NCI-H1105 treated with DMSO at 0.1 percent for 48 hours (cell line): ENCODE data around the gene CAPN13.
A peak's percentile ranks its signal among the peaks of the same experiment; 100 is the strongest.
"Not testable (repeated sequence)": the region's sequence is repeated elsewhere in the genome, so short reads cannot be mapped to it uniquely, and the experiment has no call there.

Experiments used
- DNase-seq: peaks from one replicate; lab custom pipeline; 2025; lab: John Stamatoyannopoulos, UW

CAPN13 gene

DNA sequence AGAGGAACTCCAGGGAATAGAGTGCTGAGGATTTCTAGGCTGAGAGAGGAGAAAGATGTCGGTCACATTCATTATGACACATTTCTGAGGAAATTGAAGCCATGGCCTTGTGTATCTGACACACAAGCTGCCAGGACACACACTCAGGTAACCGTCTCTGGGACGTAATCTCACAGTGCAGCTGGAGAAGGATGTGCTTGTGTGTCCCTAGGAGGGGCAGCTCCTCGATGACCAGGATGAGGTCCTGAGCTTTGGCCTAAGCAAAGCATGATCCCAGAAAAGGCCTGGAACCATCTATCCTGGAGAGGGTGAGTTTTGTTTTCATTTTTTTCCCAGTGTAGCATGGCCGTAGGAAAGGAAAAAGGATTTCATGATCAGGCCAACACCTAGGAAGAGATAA is 102.2 kb downstream of the CAPN13 start:
- no peak for DNase-seq

GRCh38 chr2:30704309-30705020 is 102.8 kb downstream of the CAPN13 start:
- no peak for DNase-seq

DNA sequence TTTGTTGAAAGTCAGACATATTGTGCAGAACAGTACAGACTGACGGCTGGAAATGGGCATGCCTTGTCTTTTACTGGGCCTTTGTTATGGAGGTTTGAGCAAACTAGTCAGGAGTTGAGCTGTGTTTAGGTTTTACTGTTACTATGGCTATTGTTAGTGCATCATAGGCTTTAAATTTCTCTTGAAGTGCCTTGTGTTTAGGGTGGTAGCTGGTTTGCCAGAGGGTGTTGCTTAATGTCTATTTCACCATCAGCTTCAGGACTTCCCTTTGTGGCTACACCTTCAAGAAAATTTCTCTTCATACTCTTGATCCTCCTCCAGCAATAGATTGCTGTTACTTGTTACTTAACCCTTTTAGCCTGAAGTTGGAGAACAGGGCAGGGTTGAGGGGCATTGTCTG is 104.6 kb downstream of the CAPN13 start:
- no peak for DNase-seq

GRCh38 chr2:30701782-30702181 is 105.5 kb downstream of the CAPN13 start:
- peak; percentile 3 for DNase-seq

DNA sequence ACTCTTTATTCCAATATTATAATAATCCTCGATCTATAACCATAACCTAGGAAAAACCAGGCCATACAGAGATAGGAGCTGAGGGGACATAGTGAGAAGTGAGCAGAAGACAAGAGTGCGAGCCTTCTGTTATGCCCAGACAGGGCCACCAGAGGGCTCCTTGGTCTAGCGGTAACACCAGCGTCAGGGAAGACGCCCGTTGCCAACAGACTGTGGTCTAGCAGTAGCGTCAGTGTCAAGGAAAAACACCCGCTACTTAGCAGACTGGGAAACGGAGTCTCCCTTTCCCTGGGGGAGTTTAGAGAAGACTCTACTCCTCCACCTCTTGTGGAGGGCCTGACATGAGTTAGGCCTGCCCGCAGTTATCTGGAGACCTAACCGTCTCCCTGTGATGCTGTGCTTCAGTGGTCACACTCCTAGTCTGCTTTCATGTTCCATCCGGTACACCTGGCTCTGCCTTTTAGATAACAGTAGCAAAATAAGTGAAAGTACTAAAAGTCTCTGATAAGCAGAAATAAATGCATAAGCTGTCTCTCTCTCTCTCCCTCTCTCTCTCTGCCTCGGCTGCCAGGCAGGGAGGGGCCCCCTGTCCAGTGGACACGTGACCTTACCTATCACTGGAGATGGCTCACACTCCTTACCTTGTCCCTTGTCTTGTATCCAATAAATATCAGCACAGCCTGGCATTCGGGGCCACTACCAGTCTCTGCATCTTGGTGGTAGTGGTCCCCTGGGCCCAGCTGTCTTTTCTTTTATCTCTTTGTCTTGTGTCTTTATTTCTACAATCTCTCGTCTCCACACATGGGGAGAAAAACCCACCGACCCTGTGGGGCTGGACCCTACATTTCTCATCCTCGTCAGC is 109.8 kb downstream of the CAPN13 start:
- DNase-seq: not testable (repeated sequence)

GRCh38 chr2:30695749-30696148 is 111.5 kb downstream of the CAPN13 start:
- no peak for DNase-seq

DNA sequence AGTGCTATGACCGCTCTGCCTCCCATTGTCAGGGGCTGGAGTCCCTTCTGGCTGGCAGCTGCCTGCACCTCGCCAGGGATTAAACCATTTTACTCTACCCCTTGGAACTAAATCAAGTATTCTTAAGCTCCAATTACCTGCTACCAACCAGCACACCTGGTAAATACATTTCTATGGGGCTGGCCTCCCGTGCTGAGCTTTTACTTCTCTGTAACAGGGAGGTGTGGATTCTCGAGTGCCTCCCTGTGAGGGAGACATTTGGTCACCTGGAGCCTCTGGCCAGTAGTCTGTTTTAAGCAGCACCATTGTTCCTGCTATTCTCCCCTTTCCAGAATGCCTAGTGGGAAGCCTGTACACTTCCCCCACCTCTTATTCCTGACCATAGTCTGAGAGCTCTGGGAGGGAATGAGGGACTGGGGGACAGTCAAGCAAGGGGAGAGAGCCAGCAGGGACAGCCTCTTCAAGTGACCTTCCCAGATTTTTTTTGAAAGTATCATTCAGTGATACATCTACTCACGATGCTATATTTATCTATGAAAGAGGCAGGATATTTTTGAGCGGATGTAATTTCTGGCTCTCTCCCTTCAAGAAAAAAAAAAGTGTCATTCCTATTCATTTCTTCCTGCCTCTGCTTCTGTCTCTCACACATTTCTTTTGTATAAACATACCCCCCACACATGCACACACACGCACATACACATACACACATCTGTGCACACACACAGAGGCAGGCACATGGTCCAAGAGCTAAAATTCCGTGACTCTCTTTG is 112.8 kb downstream of the CAPN13 start:
- DNase-seq: peak; percentile 53

- no peak for DNase-seq
Observed at GRCh38 chr2:30693821-30694281, 113.4 kb downstream of the CAPN13 start.

- no peak for DNase-seq
Observed at GRCh38 chr2:30692829-30693275, 114.4 kb downstream of the CAPN13 start.

- DNase-seq: no peak
Observed at GRCh38 chr2:30691948-30692828, 115.1 kb downstream of the CAPN13 start.

DNA sequence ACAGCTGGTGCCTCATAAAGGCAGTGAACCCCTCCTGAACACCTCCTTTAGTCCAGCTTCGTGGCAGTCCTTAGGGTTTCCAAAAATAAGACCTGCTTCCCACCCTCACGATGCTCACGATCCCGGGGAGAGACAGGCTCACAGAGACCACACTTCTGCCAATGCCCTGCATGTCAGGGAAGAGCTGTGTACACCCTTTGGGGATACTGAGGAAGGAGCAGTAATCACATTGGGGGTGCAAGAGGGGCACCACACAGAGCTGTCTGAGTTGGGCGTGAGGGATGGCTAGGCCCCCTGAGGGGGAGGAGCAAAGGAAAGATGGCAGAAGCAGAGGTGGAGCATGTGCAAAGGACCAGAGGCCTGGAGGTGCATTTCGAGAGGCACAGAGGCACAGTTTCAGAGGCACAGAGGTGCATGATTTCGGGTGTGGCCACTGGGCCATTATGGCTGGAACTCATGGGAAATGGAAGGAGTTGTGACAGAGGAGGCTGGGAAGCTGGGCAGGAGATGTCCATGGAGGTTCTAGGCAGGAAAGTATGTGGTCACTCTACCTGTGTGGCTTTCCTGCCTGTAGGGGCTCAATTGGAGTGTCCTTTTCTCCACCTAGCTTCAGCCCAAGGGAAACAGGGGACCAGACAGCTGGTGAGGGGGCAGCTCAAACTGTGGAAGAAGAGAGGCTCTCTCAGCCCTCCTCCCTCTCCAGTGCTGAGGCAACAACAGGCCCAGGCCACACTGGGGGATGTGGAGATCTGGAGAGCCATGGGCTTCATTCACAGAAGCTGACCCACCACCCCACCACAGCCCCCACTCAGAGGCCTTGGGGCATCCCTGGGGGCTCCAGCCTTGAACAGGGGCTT is 115.9 kb downstream of the CAPN13 start:
- no peak for DNase-seq

DNA sequence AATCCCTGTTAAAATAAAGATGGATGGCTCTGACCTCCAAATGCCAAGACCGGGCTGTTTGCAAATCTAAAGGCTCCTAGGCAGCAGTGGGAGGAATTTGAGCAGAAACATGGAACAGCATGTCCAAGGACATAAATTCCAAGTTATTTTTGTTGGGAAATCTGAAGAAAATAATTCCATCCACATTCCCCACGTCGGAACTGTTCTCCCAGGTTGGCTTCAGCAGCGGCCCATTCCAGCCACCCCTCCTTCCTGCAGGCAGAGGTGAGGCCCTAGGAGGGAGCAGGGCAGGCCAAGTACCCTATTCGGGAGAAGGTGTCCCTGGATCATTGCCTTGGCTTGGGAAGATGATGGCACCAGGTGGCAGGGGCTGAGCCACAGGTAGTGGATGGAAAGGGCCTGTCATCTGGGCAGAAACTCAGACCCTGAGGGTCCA is 117.1 kb downstream of the CAPN13 start:
- no peak for DNase-seq

GRCh38 chr2:30689496-30690125 is 117.6 kb downstream of the CAPN13 start:
- DNase-seq: no peak

- DNase-seq: peak; percentile 52
Observed at GRCh38 chr2:30688956-30689401, 118.3 kb downstream of the CAPN13 start.

GRCh38 chr2:30686669-30687068 is 120.6 kb downstream of the CAPN13 start:
- peak; percentile 84 for DNase-seq

GRCh38 chr2:30686000-30686399 is 121.2 kb downstream of the CAPN13 start:
- peak; percentile 78 for DNase-seq

- no peak for DNase-seq
Observed at GRCh38 chr2:30684996-30685395, 122.2 kb downstream of the CAPN13 start.

DNA sequence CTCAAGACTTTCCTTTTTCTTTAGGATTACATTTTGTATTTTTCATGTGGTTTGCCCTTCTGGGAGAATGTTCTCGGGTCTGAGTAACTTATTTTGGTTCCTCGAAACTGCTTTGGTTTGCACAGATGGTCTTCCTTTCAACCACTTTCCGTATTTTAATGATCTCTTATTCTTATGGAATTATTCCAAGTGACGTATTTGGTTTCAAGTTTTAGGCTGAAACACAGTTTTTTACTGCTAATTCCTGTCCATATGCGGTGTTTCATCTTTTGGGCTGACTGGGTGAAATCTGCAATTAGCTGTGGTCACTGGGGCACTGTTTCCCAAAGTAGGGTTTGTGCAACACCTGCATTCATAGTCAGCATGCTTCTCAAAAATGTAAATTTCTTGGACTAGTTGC is 122.7 kb downstream of the CAPN13 start:
- no peak for DNase-seq

DNA sequence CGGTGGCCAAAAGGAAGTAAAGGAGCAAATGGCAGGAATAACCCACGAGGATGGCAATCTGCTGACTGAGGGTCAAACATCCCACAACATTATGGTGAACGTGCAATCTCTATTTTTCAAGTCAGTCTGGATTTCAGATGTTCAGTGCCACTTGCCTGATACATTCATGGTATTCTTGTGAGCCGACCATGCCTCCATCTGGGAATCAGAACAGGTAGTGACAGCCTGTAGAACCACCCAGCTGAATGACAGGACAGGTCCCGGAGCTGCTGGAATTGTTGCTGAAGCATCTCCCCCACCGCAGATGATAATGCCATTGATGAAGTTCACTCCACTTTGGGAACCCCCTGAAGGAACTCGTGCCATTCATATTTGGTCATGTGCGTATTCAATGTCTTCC is 123.2 kb downstream of the CAPN13 start:
- no peak for DNase-seq
